ENCODE measurements around the gene FGD2. TPM values are rescaled to one million over a fixed set of nuclear protein-coding genes. Genes with fewer than 3 reads are reported as not detected.

The FGD2 gene
- total RNA-seq, 1 experiment from 2014 or later: 0.19 TPM

GRCh38 chr6:36970892-36971842, 34.3 kb upstream of the FGD2 start:
- CTCF ChIA-PET: interaction anchor here (0.5 kb wide), 1 partner anchor 220 kb away, joined by 4 read pairs; no protein-coding TSS in a partner anchor

GRCh38 chr6:36971921-36972673, 33.4 kb upstream of the FGD2 start:
- no peaks in the 10 kb centered on the region for H3K27me3 Mint-ChIP-seq (ENCODE audit: unreplicated experiment)
- intact Hi-C loops (cut with micrococcal nuclease; ENCODE audit: unreplicated experiment): no loop called here
- H3K27ac Mint-ChIP-seq (ENCODE audit: unreplicated experiment): no peak overlapping the region

More at GRCh38 chr6:36970892-36971842, 34.3 kb upstream of the FGD2 start:
- Mint-ChIP-seq H3K27ac (ENCODE audit: unreplicated experiment) (no peak overlapping the region), H3K4me3 (ENCODE audit: low read depth, unreplicated experiment) (no peak overlapping the region), H3K4me1 (ENCODE audit: low read depth, unreplicated experiment) (no peaks in the 10 kb centered on the region), H3K27me3 (ENCODE audit: unreplicated experiment) (no peaks in the 10 kb centered on the region), H3K9me3 (ENCODE audit: low read depth, unreplicated experiment) (no peaks in the 10 kb centered on the region), H3K36me3 (ENCODE audit: insufficient read depth, unreplicated experiment) (peaks cover 49% of the 10 kb centered on the region)
- no TSS peak for BruUV-seq (replicated peaks)
- no peak for TF ChIP-seq CTCF (IDR thresholded peaks at IDR 0.05; ENCODE audit: unreplicated experiment)
- intact Hi-C loops (cut with micrococcal nuclease; ENCODE audit: unreplicated experiment): no loop called here
- DNase-seq: no peak

GRCh38 chr6:36973190-36973589, 32.3 kb upstream of the FGD2 start:
- no TSS peak for BruUV-seq (replicated peaks)
- H3K27me3 Mint-ChIP-seq (ENCODE audit: unreplicated experiment): no peaks in the 10 kb centered on the region
- H3K4me1 Mint-ChIP-seq (ENCODE audit: low read depth, unreplicated experiment): no peaks in the 10 kb centered on the region
- intact Hi-C loops (cut with micrococcal nuclease; ENCODE audit: unreplicated experiment): no loop called here
- no peak for DNase-seq
- peaks cover 37% of the 10 kb centered on the region for H3K36me3 Mint-ChIP-seq (ENCODE audit: insufficient read depth, unreplicated experiment)
- H3K9me3 Mint-ChIP-seq (ENCODE audit: low read depth, unreplicated experiment): no peaks in the 10 kb centered on the region
- H3K27ac Mint-ChIP-seq (ENCODE audit: unreplicated experiment): no peak overlapping the region
- CTCF ChIA-PET: interaction anchor here (1.2 kb wide), 1 partner anchor 12 kb away, joined by 4 read pairs; no protein-coding TSS in a partner anchor
- no peak overlapping the region for H3K4me3 Mint-ChIP-seq (ENCODE audit: low read depth, unreplicated experiment)
- TF ChIP-seq CTCF (IDR thresholded peaks at IDR 0.05; ENCODE audit: unreplicated experiment): no peak

More at GRCh38 chr6:36971921-36972673, 33.4 kb upstream of the FGD2 start:
- Mint-ChIP-seq H3K4me1 (ENCODE audit: low read depth, unreplicated experiment) (no peaks in the 10 kb centered on the region), H3K9me3 (ENCODE audit: low read depth, unreplicated experiment) (no peaks in the 10 kb centered on the region), H3K4me3 (ENCODE audit: low read depth, unreplicated experiment) (no peak overlapping the region), H3K36me3 (ENCODE audit: insufficient read depth, unreplicated experiment) (peaks cover 47% of the 10 kb centered on the region)
- TF ChIP-seq CTCF (IDR thresholded peaks at IDR 0.05; ENCODE audit: unreplicated experiment): no peak
- CTCF ChIA-PET: interaction anchor here (0.5 to 1.2 kb wide), 4 partner anchors 11 to 1030 kb away, joined by 3 to 4 read pairs (median 4); no protein-coding TSS in a partner anchor
- no TSS peak for BruUV-seq (replicated peaks)
- DNase-seq: no peak

GRCh38 chr6:36973647-36974046, 31.8 kb upstream of the FGD2 start:
- H3K4me3 Mint-ChIP-seq (ENCODE audit: low read depth, unreplicated experiment): no peak overlapping the region
- intact Hi-C loops (cut with micrococcal nuclease; ENCODE audit: unreplicated experiment): no loop called here
- no peaks in the 10 kb centered on the region for H3K9me3 Mint-ChIP-seq (ENCODE audit: low read depth, unreplicated experiment)
- CTCF ChIA-PET: no interaction called here
- no peak for DNase-seq
- no peaks in the 10 kb centered on the region for H3K27me3 Mint-ChIP-seq (ENCODE audit: unreplicated experiment)
- H3K4me1 Mint-ChIP-seq (ENCODE audit: low read depth, unreplicated experiment): no peaks in the 10 kb centered on the region
- no TSS peak for BruUV-seq (replicated peaks)
- TF ChIP-seq CTCF (IDR thresholded peaks at IDR 0.05; ENCODE audit: unreplicated experiment): no peak
- H3K27ac Mint-ChIP-seq (ENCODE audit: unreplicated experiment): no peak overlapping the region
- H3K36me3 Mint-ChIP-seq (ENCODE audit: insufficient read depth, unreplicated experiment): peaks cover 33% of the 10 kb centered on the region
